HAP-1 (cell line): ENCODE measurements around the gene COBL.

Experiments
- DNase-seq, 2 experiments: peaks; one replicate each; pipeline ENCODE4 v3.0.0-alpha.2; 2016 to 2020; ENCODE audit warnings: low spot score in 2 of 2
- H3K27me3 ChIP-seq: fragments of 250-450 bp; sonication (Bioruptor Pico); 2 replicates; pipeline ENCODE4 v1.5.1; 2020; ENCODE audit warnings: low read depth, mild to moderate bottlenecking, moderate library complexity
- H3K36me3 ChIP-seq: fragments of 250-450 bp; sonication (Bioruptor Pico); replicated peaks from 2 replicates; pipeline ENCODE4 v1.5.1; 2020; ENCODE audit warnings: mild to moderate bottlenecking
- H3K4me1 ChIP-seq: fragments of 250-450 bp; sonication (Bioruptor Pico); 2 replicates; pipeline ENCODE4 v1.5.1; 2020; ENCODE audit warnings: mild to moderate bottlenecking
- H3K4me3 ChIP-seq: fragments of 250-450 bp; sonication (Bioruptor Pico); 2 replicates; pipeline ENCODE4 v1.5.1; 2020; ENCODE audit warnings: mild to moderate bottlenecking, moderate library complexity
- H3K9me3 ChIP-seq: fragments of 250-450 bp; sonication (Bioruptor Pico); 2 replicates; pipeline ENCODE4 v1.5.1; 2020; ENCODE audit warnings: mild to moderate bottlenecking, moderate library complexity
- in situ Hi-C: fragments of 300-500 bp; cut with MboI; formaldehyde crosslinking; loops from 3 replicates; pipeline ENCODE4 v1.14.3; 2020; ENCODE audit warnings: low sequenced_read_pairs, inconsistent platforms, mixed read lengths

COBL gene

DNA sequence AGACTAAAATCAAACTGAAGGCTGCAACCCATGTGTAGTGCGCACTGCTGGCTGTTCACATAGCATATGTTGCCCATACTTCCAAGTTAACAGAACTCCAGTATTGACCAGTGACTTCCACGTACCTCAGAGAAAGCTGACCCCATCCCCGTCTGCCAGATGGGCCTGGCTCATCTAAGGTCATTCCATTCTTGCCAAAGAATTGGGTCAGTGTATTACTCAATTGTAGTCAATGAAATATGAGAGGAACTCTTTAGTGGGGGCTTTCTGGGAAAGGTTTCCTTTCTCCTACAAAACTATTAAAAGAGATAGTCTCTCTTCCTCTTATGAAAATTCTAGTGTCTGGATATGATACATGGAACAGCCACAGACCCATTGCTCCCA lies 238.6 kb downstream of the COBL start:
- no peak overlapping the region for H3K4me3 ChIP-seq
- no peaks in the 10 kb centered on the region for H3K9me3 ChIP-seq
- in situ Hi-C loops, result no loop called here
- no peaks in the 10 kb centered on the region for H3K27me3 ChIP-seq
- no peaks in the 10 kb centered on the region for H3K36me3 ChIP-seq
- no peak for DNase-seq
- peaks cover 14% of the 10 kb centered on the region for H3K4me1 ChIP-seq

DNA sequence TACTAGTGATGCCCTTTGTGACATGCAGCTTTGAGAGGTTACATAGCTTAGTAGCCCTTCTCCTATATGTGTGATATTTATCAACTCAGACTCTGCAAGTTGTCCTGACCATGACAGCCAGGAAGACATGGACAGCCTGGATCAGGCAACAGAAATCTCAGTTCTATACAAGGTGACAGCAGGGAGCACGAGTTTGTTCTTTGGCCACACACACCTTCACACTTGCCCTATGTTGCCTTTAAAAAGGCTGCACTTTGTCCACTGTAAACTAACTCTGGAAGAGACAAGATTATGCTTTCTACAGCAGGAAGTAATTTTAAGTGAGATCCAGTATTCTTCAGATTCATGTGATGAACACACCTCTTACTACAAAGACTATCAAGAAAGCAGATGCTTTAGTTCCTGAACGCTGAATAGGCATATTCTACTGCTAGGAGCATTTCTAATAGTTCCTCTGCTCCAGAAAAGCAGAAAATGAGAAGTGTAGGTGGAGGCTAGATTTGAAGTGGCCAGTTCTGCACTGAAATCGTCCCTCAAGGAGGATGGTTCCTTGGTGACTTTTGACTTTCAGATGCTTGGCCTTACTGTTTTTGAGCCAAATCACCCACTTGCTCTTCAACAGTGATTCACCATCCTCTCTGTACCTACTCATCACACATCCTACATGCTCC lies 239.2 kb downstream of the COBL start:
- H3K36me3 ChIP-seq, result no peaks in the 10 kb centered on the region

DNA sequence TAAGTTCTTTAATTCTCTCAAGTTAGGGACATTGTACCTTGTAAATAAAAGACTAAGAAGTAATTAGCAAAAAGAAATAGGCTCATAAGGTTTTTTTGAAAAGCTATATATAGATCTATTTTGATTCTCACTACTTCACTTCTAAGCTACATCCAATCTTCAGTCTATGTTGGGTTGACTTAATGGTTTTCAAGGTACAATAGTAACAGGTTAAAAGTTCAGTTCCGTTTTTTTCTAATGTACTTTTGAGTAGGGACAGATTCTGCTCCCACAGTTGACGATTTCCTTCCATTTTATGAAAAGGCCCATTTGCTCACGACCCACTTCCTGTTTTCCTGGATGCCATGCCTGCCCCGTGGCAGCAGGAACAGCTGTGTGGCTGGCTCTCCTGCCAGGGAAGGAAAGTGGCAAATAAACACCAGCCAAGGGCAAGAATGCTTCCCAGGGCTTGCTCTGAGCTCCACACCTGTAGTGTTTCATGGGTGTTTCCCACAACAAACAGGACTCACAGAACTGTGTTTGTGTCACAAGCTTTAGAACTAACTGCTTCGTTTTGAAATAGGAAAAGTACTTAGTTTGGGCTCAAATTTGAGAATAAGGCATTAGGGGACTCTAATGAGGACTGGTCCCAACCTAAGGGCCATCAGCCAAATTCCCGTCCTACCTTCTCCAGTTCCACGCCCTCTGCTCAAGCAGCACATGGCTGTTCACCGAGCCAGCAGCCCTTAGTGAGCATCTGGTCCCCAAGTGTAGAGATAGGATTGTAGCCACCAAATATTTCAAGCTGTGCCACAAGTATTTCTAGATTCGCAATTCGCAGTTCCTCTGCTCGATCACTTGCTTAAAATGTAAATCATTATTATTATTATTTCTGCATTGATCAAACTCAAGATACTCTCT lies 240.7 kb downstream of the COBL start:
- no peaks in the 10 kb centered on the region for H3K9me3 ChIP-seq
- no peaks in the 10 kb centered on the region for H3K36me3 ChIP-seq
- no peaks in the 10 kb centered on the region for H3K27me3 ChIP-seq
- H3K4me3 ChIP-seq, result no peak overlapping the region
- in situ Hi-C loops, result no loop called here
- H3K4me1 ChIP-seq, result peaks cover 18% of the 10 kb centered on the region
- DNase-seq, result no peak

More for the DNA sequence above, 239.2 kb downstream of the COBL start:
- no peak overlapping the region for H3K4me3 ChIP-seq
- in situ Hi-C loops, result no loop called here
- no peaks in the 10 kb centered on the region for H3K27me3 ChIP-seq
- H3K9me3 ChIP-seq, result no peaks in the 10 kb centered on the region
- no peak for DNase-seq
- H3K4me1 ChIP-seq, result peaks cover 16% of the 10 kb centered on the region

DNA sequence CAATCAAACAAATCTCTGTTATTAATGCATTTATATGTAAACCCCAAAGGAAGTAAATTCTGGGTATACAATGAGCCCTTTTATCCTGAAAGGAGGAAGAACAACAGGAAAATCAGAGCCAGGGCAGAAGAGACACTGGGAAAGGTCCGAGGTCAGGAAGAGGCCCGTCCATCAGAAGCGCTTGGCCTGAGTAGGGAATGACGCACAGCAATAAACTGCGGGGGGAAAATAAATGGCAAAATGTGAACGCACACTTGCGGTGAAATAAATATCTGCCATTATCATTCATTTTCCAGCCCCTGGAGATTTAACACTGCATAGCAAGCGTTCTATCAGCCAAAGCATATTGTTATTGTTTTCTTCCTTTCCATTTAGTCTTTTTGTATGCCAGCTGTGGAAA lies 243.4 kb downstream of the COBL start:
- no peaks in the 10 kb centered on the region for H3K27me3 ChIP-seq
- no peak overlapping the region for H3K4me3 ChIP-seq
- H3K9me3 ChIP-seq, result no peaks in the 10 kb centered on the region
- no peaks in the 10 kb centered on the region for H3K36me3 ChIP-seq
- in situ Hi-C loops, result no loop called here
- H3K4me1 ChIP-seq, result peaks cover 18% of the 10 kb centered on the region
- no peak for DNase-seq

DNA sequence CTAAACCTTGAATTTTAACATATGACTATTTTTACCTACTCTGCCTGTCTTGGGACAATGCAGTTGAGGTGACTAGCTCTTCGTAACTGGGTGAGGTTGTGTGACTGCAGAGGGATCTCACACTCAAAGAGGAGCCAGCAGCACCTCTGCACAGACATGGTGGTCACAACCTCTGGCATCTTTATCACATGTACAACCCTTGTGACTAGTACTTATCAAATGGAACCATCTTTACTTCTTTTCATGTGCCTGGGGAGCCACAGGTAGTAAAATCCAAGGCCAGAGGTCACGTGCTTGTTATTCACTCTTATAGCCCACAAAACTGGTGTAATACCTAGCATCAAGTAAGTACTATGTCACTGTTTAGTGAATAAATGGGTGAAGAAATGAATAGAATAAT lies 244.3 kb downstream of the COBL start:
- no peak overlapping the region for H3K4me3 ChIP-seq
- H3K27me3 ChIP-seq, result no peaks in the 10 kb centered on the region
- in situ Hi-C loops, result no loop called here
- no peak for DNase-seq
- no peaks in the 10 kb centered on the region for H3K9me3 ChIP-seq
- H3K4me1 ChIP-seq, result peaks cover 18% of the 10 kb centered on the region
- H3K36me3 ChIP-seq, result no peaks in the 10 kb centered on the region

DNA sequence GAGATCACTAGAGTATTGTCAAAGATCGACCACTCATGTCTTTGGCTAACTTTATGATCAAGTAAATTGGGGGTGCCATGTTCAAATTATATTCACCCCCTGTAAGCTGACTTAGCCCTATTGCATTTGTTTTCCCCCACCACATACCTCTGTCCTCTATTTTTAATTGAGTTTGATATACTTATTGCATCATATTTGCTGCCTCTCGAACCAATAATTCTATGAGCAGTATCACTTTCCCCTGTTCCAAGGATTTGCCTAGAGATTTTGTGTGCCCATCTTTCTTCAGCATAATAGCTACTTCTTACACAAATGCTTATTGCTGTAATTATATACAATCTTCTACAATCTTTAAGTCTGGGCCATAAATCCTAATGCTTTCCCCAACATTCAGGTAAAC lies 245.2 kb downstream of the COBL start:
- Histone ChIP-seq H3K36me3 (no peaks in the 10 kb centered on the region), H3K27me3 (no peaks in the 10 kb centered on the region), H3K4me1 (peaks cover 18% of the 10 kb centered on the region), H3K4me3 (no peak overlapping the region), H3K9me3 (no peaks in the 10 kb centered on the region)
- DNase-seq, result no peak
- in situ Hi-C loops, result no loop called here

DNA sequence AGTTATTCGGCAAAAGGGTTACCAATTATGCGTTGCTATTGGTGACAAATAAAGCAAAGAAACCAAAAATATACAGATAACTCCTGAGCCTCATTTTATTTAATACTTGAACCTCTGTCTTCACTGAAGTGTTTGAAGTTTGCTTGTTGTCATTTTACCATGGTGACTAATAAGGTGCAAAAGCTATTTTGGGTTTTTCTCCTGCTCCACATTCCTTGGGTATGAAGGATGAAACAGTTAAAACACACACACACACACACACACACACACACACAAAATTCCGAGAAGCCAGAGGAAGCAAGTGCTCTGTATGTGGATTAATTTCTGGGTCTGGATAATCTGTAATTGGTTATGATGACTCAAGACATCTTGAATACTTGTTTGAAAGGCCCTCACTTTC lies 246.5 kb downstream of the COBL start:
- H3K36me3 ChIP-seq, result no peaks in the 10 kb centered on the region
- in situ Hi-C loops, result no loop called here
- DNase-seq, result no peak
- H3K4me3 ChIP-seq, result no peak overlapping the region
- H3K9me3 ChIP-seq, result no peaks in the 10 kb centered on the region
- no peaks in the 10 kb centered on the region for H3K27me3 ChIP-seq
- peaks cover 18% of the 10 kb centered on the region for H3K4me1 ChIP-seq

DNA sequence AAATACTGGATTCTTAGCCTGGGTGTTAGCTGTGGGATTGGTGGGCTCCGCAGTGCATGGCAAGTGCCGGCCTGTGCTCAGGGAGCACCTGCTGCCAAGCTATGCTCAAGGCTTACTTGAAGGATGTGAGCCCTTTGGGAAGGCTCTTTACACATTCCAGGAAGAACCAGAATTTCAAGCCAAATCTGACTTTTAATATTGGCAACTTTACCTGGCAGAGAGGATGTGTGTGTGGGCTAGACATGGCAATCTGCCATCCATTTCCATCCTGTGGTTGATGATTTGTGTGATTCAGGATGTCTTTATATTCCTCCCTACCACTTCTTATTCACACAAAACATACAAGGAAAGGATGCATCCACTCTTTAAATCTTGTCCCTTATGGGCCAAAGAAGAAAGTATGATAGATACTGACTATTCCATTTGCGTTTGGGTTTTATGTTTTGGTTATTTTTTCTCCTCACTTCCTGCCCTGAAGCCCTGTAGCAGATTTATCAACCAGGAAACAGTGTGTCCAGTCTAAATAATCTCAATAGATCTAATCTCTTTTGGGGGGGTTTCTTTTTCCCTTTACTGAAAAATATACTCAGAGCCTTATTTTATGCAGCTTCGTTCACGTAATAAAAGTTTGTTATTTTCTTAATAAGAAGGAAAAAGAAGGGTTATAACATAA lies 247.1 kb downstream of the COBL start:
- H3K4me1 ChIP-seq, result peaks cover 18% of the 10 kb centered on the region
- DNase-seq, result no peak
- H3K4me3 ChIP-seq, result no peak overlapping the region
- in situ Hi-C loops, result no loop called here
- H3K36me3 ChIP-seq, result no peaks in the 10 kb centered on the region
- no peaks in the 10 kb centered on the region for H3K9me3 ChIP-seq
- no peaks in the 10 kb centered on the region for H3K27me3 ChIP-seq

DNA sequence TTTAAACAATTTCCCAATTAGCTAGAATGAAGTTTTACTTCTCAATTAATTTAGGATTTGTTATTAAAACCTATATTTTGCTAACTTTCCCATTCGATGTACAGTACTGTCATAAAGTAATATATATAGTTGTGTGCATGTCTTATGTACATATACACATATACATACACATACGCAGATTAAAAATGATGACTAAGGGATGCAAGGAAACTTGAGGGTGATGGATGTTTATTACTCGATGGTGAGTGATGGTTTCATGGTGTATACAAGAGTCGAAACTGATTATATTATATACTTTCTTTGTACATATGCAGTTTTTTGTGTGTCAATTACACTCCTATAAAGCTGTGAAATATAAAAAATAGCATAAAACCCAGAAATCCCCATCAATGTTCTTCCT lies 248.2 kb downstream of the COBL start:
- peaks cover 18% of the 10 kb centered on the region for H3K4me1 ChIP-seq
- in situ Hi-C loops, result no loop called here
- H3K4me3 ChIP-seq, result no peak overlapping the region
- H3K36me3 ChIP-seq, result no peaks in the 10 kb centered on the region
- H3K9me3 ChIP-seq, result no peaks in the 10 kb centered on the region
- H3K27me3 ChIP-seq, result no peaks in the 10 kb centered on the region
- no peak for DNase-seq

DNA sequence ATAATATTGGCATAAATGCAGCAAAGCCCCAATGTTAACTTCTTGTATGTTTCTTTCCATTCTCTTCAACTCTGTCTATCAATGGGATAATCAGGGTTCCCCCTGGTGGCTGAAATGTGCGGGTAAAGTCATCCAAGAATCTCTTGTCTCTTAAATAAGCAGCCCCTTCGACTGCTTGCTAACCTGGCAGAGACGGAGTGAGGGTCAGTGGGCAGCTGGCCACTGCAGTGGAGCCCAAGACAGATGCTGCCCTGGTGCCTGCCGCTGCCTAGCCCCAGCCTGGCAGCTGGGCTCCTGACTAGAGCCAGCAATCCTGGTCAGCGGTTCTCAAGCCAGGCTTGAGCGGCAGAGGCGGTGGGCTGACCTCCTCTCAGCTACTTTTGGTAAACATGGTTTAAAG lies 248.9 kb downstream of the COBL start:
- Histone ChIP-seq H3K36me3 (no peaks in the 10 kb centered on the region), H3K4me3 (no peak overlapping the region), H3K9me3 (no peaks in the 10 kb centered on the region), H3K4me1 (peaks cover 18% of the 10 kb centered on the region), H3K27me3 (no peaks in the 10 kb centered on the region)
- DNase-seq, result peak; percentile 68 to 80
- in situ Hi-C loops, result no loop called here

DNA sequence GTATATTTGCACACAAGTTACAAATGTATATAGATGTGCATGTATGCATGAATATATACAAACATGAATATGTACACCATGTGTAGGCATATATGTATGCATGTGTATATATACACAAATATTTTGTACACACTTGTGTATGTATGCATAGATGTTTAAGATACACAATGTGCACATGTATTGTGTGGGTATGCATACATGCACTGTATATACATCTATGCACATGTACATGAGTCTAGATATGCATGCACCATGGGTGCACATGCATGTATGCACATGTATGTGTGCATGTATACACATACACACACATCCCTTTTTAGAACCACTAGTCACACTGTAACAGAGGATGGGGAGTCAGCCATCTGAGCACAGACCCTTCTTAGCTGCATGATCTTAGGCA lies 249.4 kb downstream of the COBL start:
- Histone ChIP-seq H3K4me1 (peaks cover 14% of the 10 kb centered on the region), H3K27me3 (no peaks in the 10 kb centered on the region), H3K9me3 (no peaks in the 10 kb centered on the region), H3K36me3 (no peaks in the 10 kb centered on the region), H3K4me3 (no peak overlapping the region)
- in situ Hi-C loops, result no loop called here
- DNase-seq, result no peak

DNA sequence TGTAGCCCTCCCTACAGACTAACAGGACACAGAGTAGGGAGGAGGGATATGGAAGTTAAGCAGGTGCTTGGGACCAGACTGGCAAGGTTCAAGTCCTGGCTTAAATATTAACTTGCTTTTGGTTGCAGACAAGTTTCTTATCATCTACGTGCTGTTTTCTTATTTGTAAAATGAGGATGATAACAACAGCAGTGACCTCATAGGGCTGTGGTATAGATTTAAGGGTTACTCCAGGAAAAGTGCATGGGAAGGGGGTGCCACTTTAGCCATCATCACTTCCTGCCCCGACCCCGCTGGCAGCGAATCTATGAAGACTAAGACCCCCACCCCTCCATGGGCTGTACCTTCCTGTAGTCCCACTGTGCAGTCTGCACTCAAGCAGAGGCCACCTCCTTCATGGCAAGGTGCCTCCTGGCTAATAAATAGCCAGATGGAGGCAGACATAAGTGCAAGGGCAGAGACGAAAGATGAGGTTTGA lies 250.2 kb downstream of the COBL start:
- DNase-seq, result no peak
- H3K9me3 ChIP-seq, result no peaks in the 10 kb centered on the region
- in situ Hi-C loops, result no loop called here
- no peaks in the 10 kb centered on the region for H3K27me3 ChIP-seq
- peaks cover 11% of the 10 kb centered on the region for H3K4me1 ChIP-seq
- H3K4me3 ChIP-seq, result no peak overlapping the region
- no peaks in the 10 kb centered on the region for H3K36me3 ChIP-seq

DNA sequence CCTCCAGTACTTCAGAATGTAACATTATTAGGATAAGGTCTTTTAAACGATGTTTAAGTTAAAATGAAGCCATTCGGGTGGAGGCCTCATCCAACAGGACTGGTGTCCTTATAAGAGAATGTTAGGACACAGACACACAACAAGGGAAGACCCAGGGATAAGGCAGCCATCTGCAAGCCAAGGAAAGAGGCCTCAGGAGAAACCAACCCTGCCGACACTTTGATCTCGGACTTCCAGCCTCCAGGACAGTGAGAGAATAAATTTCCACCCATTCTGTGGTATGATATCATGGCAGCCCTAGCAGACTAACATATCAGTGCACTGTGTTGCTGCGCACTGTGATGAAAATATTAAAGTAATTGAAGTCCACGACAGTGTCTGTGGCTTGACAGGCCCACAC lies 250.8 kb downstream of the COBL start:
- in situ Hi-C loops, result no loop called here
- peaks cover 10% of the 10 kb centered on the region for H3K4me1 ChIP-seq

DNA sequence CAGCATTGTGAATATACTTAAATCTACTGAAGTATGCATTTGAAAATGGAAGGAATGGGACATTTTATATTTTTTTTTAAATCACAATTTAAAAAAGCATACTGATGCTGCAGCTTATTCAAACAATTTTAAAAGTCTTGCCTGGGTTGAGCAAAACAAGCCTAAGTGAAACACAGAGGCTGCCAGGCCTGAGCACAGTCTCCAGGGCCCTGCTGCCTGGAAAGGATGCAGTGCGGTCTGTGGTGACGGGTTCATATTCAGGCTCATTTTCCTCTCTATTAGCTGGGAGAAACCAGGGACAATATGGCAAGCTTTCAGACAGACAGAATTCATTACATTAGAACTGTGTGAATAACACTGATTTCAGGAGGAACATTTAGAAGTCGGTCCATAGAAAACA lies 251.9 kb downstream of the COBL start:
- Histone ChIP-seq H3K4me1 (peaks cover 2% of the 10 kb centered on the region; the same call in 1 of the 2 replicates), H3K36me3 (no peaks in the 10 kb centered on the region), H3K9me3 (no peaks in the 10 kb centered on the region), H3K27me3 (no peaks in the 10 kb centered on the region), H3K4me3 (no peak overlapping the region)
- in situ Hi-C loops, result no loop called here
- DNase-seq, result no peak

More for the DNA sequence above, 250.8 kb downstream of the COBL start:
- Histone ChIP-seq H3K36me3 (no peaks in the 10 kb centered on the region), H3K9me3 (no peaks in the 10 kb centered on the region), H3K27me3 (no peaks in the 10 kb centered on the region), H3K4me3 (no peak overlapping the region)
- no peak for DNase-seq
